ENCODE results near the gene ARMH3.
A peak's percentile ranks its signal among the peaks of the same experiment; 100 is the strongest.
"Not testable (repeated sequence)": the region's sequence is repeated elsewhere in the genome, so short reads cannot be mapped to it uniquely, and the experiment has no call there.

The ARMH3 gene

GRCh38 chr10:102055647-102056419, at the start of gene ARMH3:
ARMH3 (minus strand) TSS chr10:102056173; CDS start chr10:102040114, 16,059 bp downstream.
- peak; percentile 96 for DNase-seq

DNA sequence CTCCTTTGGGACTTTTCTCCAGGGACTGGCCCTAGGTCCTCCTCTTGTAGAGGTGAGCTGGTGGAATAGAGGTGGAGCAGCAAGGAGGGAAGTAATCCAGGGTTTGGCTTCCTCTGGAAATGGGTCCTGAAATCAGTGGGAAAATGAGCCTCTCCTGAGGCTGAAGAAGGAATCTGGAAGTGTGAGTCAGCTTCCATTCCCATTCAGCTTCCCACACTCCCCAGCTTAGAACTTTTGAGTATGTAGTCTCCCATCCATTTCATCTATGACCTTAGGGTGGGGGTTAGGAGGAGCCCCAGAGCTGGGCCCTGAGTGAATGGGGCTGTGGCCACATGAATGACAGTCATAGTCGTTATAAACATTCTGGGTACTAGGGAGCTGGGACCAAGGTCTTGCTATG, 46.4 kb upstream of the ARMH3 start:
- DNase-seq, result no peak

DNA sequence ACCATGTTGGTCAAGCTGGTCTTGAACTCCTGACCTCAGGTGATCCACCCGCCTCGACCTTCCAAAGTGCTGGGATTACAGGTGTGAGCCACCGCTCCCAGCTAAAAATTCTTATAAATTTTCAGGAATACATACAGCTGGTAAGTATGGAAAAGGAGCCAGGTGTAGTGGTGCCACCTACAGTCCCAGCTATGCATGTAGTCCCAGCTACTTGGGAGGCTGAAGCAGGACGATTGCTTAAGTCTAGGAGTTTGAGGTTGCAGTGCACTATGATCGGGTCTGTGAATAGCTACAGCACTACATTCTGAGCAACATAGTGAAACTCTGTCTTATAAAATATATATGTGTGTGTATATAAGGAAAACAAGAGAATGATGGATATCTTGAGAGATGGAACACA, 45.2 kb upstream of the ARMH3 start:
- DNase-seq, result no peak

- no peak for DNase-seq
Observed at GRCh38 chr10:102096449-102096848, 40.5 kb upstream of the ARMH3 start.

DNA sequence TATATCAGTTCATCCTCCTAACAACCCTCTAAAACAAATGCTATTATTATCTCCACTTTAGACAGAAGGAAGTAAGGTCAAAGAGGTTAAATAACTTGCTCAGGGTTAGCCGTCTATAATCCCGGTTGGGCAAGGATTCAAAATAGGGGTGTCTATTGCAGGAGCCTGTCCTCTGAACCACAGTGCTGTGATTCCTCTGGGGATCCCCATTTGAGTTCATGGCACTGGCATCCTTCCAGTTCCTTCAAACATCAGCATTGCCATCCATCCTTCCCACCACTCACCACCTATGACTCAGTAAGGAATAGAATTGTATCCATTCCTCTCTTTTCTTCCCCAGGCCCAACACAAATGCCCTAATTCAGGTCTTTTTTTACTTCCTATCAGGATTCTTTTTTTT, 34.8 kb upstream of the ARMH3 start:
- no peak for DNase-seq

DNA sequence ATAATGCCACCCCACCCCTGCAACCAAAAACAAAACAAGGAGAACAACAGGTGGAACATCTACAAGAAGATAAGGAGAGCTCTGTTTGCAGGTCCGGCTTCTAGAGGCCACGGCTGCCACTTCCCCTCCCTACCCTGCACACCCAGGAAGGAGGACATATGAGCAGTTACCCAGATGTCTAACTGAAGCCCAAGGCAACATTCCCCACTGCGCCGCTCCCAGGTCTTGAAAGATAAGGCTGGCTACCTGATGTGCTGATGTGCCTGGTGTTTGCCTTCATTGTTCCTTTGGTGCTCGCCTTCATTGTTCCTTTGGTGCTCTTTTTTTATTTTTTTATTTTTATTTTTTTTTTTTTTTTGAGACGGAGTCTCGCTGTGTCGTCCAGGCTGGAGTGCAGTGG, 30.2 kb upstream of the ARMH3 start:
- DNase-seq, result no peak

DNA sequence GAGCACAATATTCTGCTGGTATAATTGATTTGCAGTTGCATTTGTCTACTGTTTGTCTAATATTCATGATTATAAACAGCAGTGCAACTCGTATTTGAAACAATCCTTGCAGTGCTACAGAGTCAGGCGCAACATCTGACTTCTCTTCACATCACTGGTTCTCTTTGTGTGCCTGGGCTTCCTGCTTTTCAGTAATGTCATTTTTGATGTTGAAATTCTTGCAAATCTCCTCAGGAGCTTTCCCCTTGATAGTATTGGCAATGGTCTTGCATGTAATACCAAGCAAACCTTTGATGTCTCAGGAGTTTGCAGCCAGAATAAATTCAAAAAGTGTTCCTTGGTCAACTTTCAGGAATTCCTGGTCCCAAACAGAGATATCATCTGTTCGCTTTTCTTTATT, 29.4 kb upstream of the ARMH3 start:
- DNase-seq, result no peak

DNA sequence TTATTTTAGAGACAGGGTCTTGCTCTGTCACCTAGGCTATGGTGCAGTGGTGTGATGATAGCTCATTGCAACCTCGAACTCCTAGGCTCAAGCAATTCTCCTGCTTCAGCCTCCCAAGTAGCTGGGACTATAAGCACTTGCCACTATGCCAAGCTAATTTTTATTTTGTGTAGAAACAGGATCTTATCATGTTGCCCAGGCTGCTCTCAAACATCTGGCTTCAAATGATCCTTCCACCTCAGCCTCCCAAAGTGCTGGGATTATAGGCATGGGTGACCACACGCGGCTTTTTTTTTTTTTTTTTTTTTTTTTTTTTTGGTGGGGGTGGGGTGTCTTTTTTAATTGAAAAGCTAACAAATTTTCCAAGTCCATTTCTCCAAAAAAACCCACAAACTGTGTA, 27.6 kb upstream of the ARMH3 start:
- DNase-seq, result no peak

DNA sequence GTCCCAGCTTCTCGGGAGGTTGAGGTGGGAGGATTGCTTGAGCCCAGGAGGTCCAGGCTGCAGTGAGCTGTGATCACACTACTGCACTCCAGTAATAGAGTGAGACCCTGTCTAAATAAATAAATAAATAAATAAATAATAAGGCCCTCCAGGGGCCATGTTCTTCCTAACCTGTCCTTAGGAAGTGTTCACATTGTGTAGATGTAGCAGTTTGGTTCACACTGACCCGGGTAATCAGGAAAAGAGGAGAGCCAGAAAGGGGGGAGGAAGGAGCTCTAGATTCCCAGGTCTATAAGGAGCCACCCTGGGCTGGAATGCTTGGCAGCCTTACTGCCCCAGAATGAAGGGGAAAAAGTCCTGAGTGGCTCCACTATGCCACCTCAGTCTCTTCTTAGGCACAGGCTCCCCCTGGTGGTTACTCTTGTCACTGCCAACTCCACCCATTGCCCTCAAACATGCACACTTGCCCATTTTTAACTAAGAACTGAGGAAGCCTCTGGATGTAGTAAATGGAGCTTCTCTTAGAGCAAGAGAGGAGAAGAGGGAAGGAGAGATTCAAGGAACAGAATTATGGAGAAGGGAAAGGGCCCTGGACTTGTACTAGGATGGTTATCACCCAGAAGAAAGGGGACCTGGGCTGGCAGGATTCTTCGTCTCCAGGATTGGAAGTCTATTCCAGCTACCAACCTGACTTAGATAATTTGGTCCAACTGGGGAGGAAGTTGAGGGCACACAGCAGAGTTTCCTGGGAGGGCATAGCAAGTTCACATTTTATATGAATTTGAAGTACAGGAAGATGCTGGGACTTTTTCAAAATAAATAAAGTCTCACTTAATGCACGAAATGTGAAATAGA, 16.9 kb upstream of the ARMH3 start:
- DNase-seq, result peak; percentile 85

DNA sequence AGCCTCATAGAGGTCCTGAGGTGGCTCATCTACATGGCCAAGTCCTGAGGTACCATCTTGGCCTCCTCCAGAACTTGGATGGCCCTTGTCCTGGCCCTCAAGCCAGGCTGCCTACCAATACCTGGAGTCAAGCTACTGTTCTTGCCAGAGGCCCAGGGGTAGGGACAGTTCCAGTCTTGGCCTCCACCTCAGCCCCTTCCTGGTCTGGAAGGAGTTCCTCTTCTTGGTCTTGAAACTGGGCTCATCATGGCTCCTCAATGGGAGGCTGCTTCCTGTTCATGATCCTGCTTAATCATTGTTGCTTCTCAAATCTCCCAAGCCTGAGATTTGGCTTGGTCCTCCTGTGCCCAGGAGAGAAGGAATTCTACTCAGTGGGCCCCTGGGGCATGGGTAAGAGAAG, 13.1 kb upstream of the ARMH3 start:
- DNase-seq, result no peak

DNA sequence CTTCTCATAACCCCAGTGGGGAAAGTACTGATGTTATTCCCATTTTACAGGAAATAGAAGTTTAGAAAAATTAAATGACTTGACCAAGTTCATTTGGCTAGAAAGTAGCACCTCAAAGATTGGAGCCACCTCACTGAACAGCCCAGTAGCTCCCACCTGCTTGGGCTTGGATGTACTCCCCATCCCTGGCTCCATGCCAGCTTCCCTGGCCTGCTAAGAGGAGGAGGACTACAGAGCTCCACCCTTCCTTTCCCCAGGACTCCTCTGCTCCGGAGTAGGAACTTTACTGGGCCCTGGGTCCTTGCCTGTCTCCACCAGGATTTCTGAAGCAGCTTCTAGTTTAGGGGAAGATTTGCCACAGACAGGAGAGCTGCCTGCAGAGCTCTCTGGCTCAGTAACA, 12.2 kb upstream of the ARMH3 start:
- DNase-seq, result peak; percentile 66

DNA sequence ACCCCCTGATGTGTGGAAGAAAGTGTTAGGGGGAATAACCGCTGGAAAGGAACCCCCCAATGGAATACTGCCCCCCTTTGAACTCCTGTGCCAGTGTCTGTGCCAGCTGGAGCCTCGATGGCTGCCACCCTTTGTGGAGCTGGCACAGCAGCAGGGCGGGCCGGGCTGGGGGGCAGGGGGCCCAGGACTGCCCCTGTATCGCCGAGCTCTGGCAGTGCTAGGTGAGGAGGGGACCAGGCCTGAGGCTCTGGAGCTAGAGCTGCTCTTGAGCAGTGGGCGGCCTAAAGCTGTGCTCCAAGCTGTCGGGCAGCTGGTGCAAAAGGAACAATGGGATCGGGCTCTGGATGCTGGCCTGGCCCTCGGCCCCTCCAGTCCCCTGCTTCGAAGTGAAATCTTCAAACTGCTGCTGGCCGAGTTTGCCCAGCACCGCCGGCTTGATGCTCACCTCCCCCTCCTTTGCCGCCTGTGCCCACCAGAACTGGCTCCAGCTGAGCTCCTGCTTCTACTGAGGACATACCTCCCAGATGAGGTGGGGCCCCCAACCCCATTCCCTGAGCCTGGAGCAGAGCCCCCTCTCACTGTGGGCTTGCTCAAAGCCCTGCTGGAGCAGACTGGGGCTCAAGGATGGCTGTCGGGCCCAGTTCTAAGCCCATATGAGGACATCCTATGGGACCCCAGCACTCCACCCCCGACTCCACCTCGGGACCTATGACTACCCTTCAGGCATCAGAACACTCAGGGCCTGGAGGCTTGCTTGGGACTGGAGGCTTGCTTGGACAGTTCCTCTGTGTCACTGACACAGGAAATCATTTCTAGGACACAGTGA, 11.3 kb upstream of the ARMH3 start:
- no peak for DNase-seq

- DNase-seq, result peak; percentile 17
Observed at GRCh38 chr10:102066399-102067088, 10.6 kb upstream of the ARMH3 start.

DNA sequence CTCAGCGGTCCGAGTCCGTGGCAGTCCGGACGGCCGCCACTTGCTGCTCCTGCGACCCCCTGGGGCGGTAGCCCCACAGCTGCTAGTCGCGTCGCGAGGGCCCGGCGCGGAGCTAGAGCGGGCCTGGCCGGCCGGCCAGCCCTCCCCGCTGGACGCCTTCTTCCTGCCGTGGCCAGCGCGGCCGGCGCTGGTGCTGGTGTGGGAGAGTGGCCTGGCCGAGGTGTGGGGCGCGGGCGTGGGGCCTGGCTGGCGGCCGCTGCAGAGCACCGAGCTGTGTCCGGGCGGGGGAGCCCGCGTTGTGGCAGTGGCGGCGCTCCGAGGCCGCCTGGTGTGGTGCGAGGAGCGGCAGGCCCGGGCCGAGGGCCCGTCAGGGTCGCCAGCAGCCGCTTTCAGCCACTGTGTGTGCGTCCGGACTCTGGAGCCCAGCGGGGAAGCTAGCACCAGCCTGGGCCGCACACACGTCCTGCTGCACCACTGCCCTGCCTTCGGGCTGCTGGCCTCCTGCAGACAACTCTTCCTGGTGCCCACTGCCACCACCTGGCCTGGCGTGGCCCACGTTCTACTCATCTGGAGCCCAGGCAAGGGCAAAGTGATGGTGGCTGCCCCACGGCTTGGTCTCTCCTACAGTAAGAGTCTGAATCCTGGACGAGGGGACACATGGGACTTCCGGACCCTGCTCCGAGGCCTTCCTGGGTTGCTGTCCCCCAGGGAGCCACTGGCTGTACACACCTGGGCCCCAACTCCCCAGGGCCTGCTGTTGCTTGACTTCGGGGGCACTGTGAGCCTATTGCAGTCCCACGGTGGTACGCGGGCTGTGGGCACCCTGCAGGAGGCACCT, 9.8 kb upstream of the ARMH3 start:
- no peak for DNase-seq

DNA sequence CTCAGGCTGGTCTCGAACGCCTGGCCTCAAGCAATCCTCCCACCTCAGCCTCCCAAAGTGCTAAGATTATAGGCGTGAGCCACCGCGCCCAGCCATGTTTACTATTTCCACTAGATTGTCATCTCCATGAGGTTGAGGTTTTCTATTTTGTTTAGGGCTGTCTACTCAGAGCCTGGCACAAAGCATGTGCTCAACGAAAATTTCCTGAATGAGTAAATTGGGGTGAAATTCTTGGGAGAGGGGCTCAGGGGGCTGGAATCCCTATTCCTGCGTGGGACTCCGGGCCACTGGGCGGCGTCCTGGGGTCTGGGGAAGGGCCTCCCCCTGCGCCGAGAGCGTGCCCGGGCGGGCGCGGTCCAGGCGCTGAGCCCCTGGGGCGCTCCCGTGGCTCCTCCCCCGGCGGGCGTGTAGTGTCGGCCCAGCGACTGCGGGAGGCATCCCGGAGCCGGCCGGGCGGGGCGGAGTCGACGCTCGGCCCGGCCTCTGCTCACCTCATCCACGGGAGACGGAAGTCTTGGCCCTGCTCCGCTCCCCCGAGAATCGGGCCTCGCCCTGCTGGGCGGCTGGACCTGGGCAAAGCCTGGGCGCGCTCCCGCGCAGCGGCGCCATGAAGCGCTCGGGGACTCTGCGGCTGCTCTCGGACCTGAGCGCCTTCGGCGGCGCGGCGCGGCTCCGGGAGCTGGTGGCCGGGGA, 9.0 kb upstream of the ARMH3 start, which contains the start of gene HPS6:
TSS of gene HPS6 (plus strand) at position 482 of the 693 bp plus-strand sequence. CDS start at position 608, 126 bp downstream.
- peak; percentile 68 for DNase-seq

- no peak for DNase-seq
Observed at GRCh38 chr10:102064503-102064867, 8.5 kb upstream of the ARMH3 start.

GRCh38 chr10:102059987-102060386, 4.0 kb upstream of the ARMH3 start:
- DNase-seq, result no peak

DNA sequence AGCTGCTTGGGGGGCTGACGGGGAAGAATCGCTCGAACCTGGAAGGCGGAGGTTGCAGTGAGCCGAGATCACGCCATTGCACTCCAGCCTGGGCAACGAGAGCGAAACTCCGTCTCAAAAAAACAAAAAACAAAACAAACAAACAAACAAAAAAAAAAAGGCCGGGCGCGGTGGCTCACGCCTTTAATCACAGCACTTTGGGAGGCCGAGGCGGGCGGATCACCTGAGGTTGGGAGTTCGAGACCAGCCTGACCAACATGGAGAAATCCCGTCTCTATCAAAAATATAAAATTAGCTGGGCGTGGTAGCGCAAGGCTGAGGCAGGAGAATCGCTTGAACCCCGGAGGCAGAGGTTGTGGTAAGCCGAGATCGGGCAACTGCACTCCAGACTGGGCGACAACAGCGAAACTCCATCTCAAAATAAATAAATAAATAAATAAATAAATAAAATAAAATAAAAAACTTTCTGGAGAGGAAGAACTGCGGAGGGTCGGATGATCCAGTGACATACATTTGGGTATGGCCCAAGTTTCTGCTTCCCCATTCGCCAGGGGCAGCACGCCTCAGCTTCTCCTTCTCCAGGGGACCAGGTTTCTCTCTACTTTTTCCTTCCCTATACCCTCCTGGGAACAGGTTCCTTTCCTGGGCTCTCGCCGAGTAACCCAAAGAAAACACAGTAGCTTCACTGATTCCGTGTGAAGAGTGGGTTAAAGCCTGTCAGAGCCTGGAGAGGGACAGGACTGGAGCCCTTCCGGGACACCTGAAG, 909 bp downstream of the ARMH3 start:
- not testable (repeated sequence) for DNase-seq

DNA sequence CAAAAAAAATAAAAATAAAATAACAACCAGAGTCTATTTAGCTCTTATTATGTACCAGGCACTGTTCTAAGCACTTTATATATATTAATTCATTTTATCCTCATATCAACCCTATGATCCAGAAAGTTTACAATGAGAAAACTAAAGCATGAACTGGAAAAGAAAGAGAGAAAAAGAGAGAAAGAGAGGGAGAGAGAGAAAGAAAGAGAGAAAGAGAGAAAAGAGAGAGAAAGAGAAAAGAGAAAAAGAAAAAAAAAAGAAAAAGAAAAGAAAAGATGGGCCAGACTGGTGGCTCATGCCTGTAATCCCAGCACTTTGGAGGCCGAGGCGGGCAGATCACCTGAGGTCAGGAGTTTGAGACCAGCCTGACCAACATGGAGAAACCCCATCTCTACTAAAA, 9.9 kb downstream of the ARMH3 start:
- no peak for DNase-seq

- DNase-seq, result no peak
Observed at GRCh38 chr10:102045292-102045691, 10.7 kb downstream of the ARMH3 start.
